ENCODE data around the gene FAM241A. TPM values are rescaled to one million over a fixed set of nuclear protein-coding genes. Genes with fewer than 3 reads are reported as not detected.

FAM241A gene
- polyA plus RNA-seq (2013, experiment 1 of 2) = 0.39 TPM
- polyA plus RNA-seq (2013, experiment 2 of 2) = 0.43 TPM

DNA sequence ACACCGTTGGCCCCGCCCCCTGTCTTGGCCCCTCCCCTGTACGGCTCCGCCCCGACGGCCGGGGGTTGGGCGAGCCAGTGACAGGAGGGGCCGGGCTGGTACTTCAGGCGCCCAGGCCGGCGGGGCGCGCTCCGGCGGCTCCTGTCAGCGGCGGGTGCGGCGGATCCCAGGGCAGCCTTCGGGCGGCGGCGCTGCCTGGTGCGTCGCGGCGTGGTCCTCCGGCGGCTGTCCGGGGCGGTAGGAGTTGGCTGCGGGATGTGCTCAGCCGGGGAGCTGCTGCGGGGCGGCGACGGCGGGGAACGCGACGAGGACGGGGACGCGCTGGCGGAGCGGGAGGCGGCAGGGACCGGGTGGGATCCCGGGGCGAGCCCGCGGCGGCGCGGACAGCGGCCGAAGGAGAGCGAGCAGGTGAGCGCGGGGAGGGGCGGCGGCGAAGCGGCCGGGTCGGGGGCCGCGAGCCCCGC is at the start of gene FAM241A:
TSS of gene FAM241A (plus strand) at position 129 of the 464 bp plus-strand sequence. CDS start at position 256, 127 bp downstream.
- no peaks in the 10 kb centered on the region for H3K79me2 ChIP-seq (ENCODE audit: control insufficient read depth, insufficient read depth, low read length)
- H3K4ac ChIP-seq (ENCODE audit: low read depth, low read length) = no peak within 1 kb of the TSS
- H3K23ac ChIP-seq (ENCODE audit: low read length) = no peak within 1 kb of the TSS
- H3K79me1 ChIP-seq (ENCODE audit: low read length) = no peaks in the 10 kb centered on the region
- no peak within 1 kb of the TSS for H2AK5ac ChIP-seq (ENCODE audit: low read length)
- H3K36me3 ChIP-seq (ENCODE audit: control insufficient read depth, insufficient read depth, low read length) = no peaks in the 10 kb centered on the region
- no peak within 1 kb of the TSS for H2BK120ac ChIP-seq (ENCODE audit: low read depth, low read length)
- peaks cover 3% of the 10 kb centered on the region for H3K27me3 ChIP-seq (ENCODE audit: insufficient read depth, low read length, poor library complexity)
- H3K4me1 ChIP-seq (ENCODE audit: control insufficient read depth, low read depth, low read length) = no peaks in the 10 kb centered on the region
- no peak within 1 kb of the TSS for H2BK5ac ChIP-seq (ENCODE audit: low read length)
- peak within 1 kb of the TSS; percentile 55 for H3K9ac ChIP-seq (ENCODE audit: low read length)
- no CpG with 5 or more reads among the region's 70 CpGs for WGBS (ENCODE audit: extremely low coverage, insufficient coverage, low lambda C conversion rate)
- H4K8ac ChIP-seq (ENCODE audit: low read depth, low read length) = no peak within 1 kb of the TSS
- H3K18ac ChIP-seq (ENCODE audit: low read length) = no peak within 1 kb of the TSS
- H3K4me2 ChIP-seq (ENCODE audit: low read length) = peak within 1 kb of the TSS; percentile 53
- no peak within 1 kb of the TSS for H3K27ac ChIP-seq (ENCODE audit: low read depth, low read length)
- peak; percentile 90 for DNase-seq
- peak within 1 kb of the TSS; percentile 34 for H3K4me3 ChIP-seq (ENCODE audit: low read length)
- H2BK15ac ChIP-seq (replicated peaks; ENCODE audit: low read depth) = no peak within 1 kb of the TSS
- peak within 1 kb of the TSS; percentile 88 for H3K56ac ChIP-seq (ENCODE audit: low read length)
- H4K5ac ChIP-seq (ENCODE audit: low read length) = no peak within 1 kb of the TSS

DNA sequence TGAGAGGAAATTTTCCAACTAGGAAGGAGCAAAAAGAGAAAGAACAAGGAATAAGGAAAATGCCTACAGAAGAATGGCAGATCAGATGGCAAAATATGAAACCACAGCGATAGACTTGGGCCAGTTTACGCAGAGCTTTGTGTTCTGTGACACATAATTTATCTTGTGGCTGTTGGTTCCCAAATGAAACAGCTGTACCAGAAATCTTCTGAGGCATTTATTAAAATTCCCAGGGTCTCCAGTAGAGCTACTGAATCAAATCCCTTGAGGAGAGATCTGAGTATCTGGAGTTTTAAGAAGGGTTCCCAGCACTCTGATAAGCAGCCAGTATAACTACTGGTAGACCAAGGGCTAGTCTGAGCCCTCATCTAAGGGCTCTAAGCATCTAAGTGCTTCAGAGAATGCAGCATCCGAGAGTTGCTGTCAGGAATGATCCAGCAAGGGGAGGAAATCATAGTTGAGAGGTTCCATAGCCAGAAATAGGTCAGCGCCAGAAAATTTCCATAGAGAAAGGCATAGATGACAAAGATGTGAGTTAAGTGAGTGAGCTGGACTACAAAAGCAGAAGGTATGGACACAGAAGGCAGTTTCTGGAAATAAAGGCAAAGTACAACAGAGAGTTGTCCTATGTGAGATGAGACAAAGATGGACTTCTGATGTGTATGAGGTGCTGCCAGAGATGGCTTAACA is 46.3 kb upstream of the FAM241A start:
- no peak overlapping the region for H3K56ac ChIP-seq (ENCODE audit: low read length)
- H3K79me1 ChIP-seq (ENCODE audit: low read length) = no peaks in the 10 kb centered on the region
- WGBS (ENCODE audit: extremely low coverage, insufficient coverage, low lambda C conversion rate) = no CpG with 5 or more reads among the region's 4 CpGs
- H3K4ac ChIP-seq (ENCODE audit: low read depth, low read length) = no peak overlapping the region
- H3K36me3 ChIP-seq (ENCODE audit: control insufficient read depth, insufficient read depth, low read length) = no peaks in the 10 kb centered on the region
- H3K27me3 ChIP-seq (ENCODE audit: insufficient read depth, low read length, poor library complexity) = no peaks in the 10 kb centered on the region
- no peak overlapping the region for H3K23ac ChIP-seq (ENCODE audit: low read length)
- H3K9ac ChIP-seq (ENCODE audit: low read length) = no peak overlapping the region
- DNase-seq = no peak
- H3K79me2 ChIP-seq (ENCODE audit: control insufficient read depth, insufficient read depth, low read length) = no peaks in the 10 kb centered on the region
- H2BK5ac ChIP-seq (ENCODE audit: low read length) = no peak overlapping the region
- no peak overlapping the region for H3K4me3 ChIP-seq (ENCODE audit: low read length)
- H3K4me2 ChIP-seq (ENCODE audit: low read length) = no peak overlapping the region
- no peak overlapping the region for H2AK5ac ChIP-seq (ENCODE audit: low read length)
- no peak overlapping the region for H4K5ac ChIP-seq (ENCODE audit: low read length)
- H3K27ac ChIP-seq (ENCODE audit: low read depth, low read length) = no peak overlapping the region
- H2BK120ac ChIP-seq (ENCODE audit: low read depth, low read length) = no peak overlapping the region
- H3K4me1 ChIP-seq (ENCODE audit: control insufficient read depth, low read depth, low read length) = no peaks in the 10 kb centered on the region
- H3K18ac ChIP-seq (ENCODE audit: low read length) = no peak overlapping the region
- H4K8ac ChIP-seq (ENCODE audit: low read depth, low read length) = no peak overlapping the region
- H2BK15ac ChIP-seq (replicated peaks; ENCODE audit: low read depth) = no peak overlapping the region

DNA sequence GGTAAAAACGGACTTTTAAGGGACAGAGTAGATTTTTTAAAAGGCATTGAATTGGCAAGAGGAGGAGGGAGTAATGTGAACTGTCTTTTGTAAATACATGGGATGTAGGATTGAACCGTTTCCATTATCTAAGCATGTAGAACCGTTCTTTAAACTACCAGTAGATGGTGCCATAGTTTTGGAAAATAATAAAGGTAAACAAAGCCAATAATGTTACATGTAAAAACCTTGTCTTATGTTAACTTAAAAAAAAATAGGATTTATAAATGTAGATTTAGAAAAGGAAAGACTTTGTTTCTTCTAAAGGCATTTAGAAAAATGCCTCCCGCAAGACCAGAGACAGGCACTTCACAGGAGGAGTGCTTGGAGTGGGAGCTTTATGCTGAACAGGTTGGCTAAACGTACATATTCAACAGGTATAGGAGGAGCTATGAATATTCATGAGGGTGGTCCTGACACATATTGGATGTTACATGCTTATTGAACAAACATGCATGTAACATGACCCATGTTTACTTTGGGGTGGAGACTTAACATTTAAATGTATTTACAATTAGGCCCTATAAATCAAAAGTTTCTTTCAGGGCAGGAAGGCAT is 45.5 kb upstream of the FAM241A start:
- WGBS (ENCODE audit: extremely low coverage, insufficient coverage, low lambda C conversion rate) = no CpG with 5 or more reads among the region's 5 CpGs
- no peak overlapping the region for H2BK5ac ChIP-seq (ENCODE audit: low read length)

DNA sequence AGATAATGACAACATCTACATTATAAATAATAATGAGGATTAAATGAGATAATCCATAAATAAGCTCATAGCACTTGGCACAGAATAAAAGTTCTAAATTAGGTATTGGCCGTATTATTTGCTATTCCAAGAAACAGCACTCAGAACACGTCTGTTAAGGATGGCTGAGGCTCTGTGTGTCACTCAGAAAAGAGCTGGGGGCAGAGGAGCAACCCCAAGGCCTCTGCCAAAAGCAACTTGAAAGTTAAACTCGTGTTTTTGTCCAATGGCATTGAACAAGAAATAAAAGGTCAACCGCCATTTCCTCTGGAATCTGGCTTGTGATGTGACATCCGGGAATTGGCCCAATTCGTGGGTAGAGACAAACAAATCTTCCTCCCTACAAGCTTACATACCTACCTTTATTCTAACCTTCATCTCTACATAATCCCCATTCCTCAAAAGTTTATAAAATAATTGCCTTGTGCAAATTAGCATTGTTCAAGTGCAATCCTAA is 42.3 kb upstream of the FAM241A start:
- Histone ChIP-seq H3K79me2 (ENCODE audit: control insufficient read depth, insufficient read depth, low read length) (no peaks in the 10 kb centered on the region), H3K4ac (ENCODE audit: low read depth, low read length) (no peak overlapping the region), H3K4me3 (ENCODE audit: low read length) (no peak overlapping the region), H3K9ac (ENCODE audit: low read length) (no peak overlapping the region), H2BK15ac (replicated peaks; ENCODE audit: low read depth) (no peak overlapping the region), H3K56ac (ENCODE audit: low read length) (no peak overlapping the region), H4K8ac (ENCODE audit: low read depth, low read length) (no peak overlapping the region), H3K79me1 (ENCODE audit: low read length) (no peaks in the 10 kb centered on the region), H3K18ac (ENCODE audit: low read length) (no peak overlapping the region), H3K36me3 (ENCODE audit: control insufficient read depth, insufficient read depth, low read length) (no peaks in the 10 kb centered on the region), H3K27ac (ENCODE audit: low read depth, low read length) (no peak overlapping the region), H2BK120ac (ENCODE audit: low read depth, low read length) (no peak overlapping the region), H3K4me2 (ENCODE audit: low read length) (no peak overlapping the region), H2AK5ac (ENCODE audit: low read length) (no peak overlapping the region), H3K23ac (ENCODE audit: low read length) (no peak overlapping the region), H4K5ac (ENCODE audit: low read length) (no peak overlapping the region), H2BK5ac (ENCODE audit: low read length) (no peak overlapping the region), H3K27me3 (ENCODE audit: insufficient read depth, low read length, poor library complexity) (no peaks in the 10 kb centered on the region), H3K4me1 (ENCODE audit: control insufficient read depth, low read depth, low read length) (no peaks in the 10 kb centered on the region)
- WGBS (ENCODE audit: extremely low coverage, insufficient coverage, low lambda C conversion rate) = no CpG with 5 or more reads among the region's 6 CpGs
- DNase-seq = no peak

More for the DNA sequence above, 45.5 kb upstream of the FAM241A start:
- Histone ChIP-seq H3K23ac (ENCODE audit: low read length) (no peak overlapping the region), H3K79me1 (ENCODE audit: low read length) (no peaks in the 10 kb centered on the region), H4K5ac (ENCODE audit: low read length) (no peak overlapping the region), H2BK15ac (replicated peaks; ENCODE audit: low read depth) (no peak overlapping the region), H3K4me2 (ENCODE audit: low read length) (no peak overlapping the region), H4K8ac (ENCODE audit: low read depth, low read length) (no peak overlapping the region), H2BK120ac (ENCODE audit: low read depth, low read length) (no peak overlapping the region), H3K56ac (ENCODE audit: low read length) (no peak overlapping the region), H3K9ac (ENCODE audit: low read length) (no peak overlapping the region), H3K4me3 (ENCODE audit: low read length) (no peak overlapping the region), H2AK5ac (ENCODE audit: low read length) (no peak overlapping the region), H3K36me3 (ENCODE audit: control insufficient read depth, insufficient read depth, low read length) (no peaks in the 10 kb centered on the region), H3K27me3 (ENCODE audit: insufficient read depth, low read length, poor library complexity) (no peaks in the 10 kb centered on the region), H3K79me2 (ENCODE audit: control insufficient read depth, insufficient read depth, low read length) (no peaks in the 10 kb centered on the region), H3K4ac (ENCODE audit: low read depth, low read length) (no peak overlapping the region), H3K18ac (ENCODE audit: low read length) (no peak overlapping the region), H3K27ac (ENCODE audit: low read depth, low read length) (no peak overlapping the region), H3K4me1 (ENCODE audit: control insufficient read depth, low read depth, low read length) (no peaks in the 10 kb centered on the region)
- DNase-seq = peak; percentile 57

DNA sequence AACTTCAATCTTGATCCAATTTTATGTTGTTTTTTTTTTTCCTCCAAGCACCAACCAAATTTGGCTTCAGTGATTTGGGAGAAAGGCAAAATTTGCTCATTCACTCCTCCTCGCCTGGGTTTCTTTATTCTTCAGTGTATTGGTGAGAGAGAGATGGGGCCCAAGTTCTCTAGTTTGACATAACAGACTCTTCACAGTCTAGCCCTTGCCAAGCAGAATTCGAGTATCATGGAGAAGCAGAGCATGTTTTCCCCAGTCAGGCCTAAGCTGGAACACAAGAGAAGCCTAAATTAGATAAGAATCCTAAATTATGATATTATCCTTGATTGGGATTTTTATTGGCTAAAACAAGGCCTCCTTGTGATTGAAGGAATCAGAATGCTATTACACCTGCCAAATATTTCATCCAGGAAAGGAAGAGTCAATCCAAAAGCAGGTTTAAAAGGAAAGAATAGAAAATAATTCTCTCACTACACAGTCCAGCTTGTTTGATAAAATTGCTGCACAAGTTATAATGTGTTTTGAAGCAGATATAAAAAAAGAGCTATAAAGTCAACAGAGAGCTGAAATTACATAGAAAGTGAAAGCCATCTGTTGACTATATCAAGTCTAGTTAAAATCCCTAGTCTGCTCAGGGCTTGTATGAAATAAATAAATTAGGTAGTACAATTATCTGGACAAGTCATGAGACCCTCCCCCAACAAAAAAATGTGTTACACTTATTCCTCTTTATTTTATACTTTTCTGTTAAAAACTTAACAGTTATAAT is 39.9 kb upstream of the FAM241A start:
- no CpG with 5 or more reads among the region's 2 CpGs for WGBS (ENCODE audit: extremely low coverage, insufficient coverage, low lambda C conversion rate)

More for the DNA sequence above, 39.9 kb upstream of the FAM241A start:
- no peak overlapping the region for H4K5ac ChIP-seq (ENCODE audit: low read length)
- no peaks in the 10 kb centered on the region for H3K79me2 ChIP-seq (ENCODE audit: control insufficient read depth, insufficient read depth, low read length)
- no peak overlapping the region for H3K4me2 ChIP-seq (ENCODE audit: low read length)
- H3K36me3 ChIP-seq (ENCODE audit: control insufficient read depth, insufficient read depth, low read length) = no peaks in the 10 kb centered on the region
- no peak overlapping the region for H3K56ac ChIP-seq (ENCODE audit: low read length)
- DNase-seq = no peak
- no peak overlapping the region for H2BK120ac ChIP-seq (ENCODE audit: low read depth, low read length)
- no peak overlapping the region for H2BK15ac ChIP-seq (replicated peaks; ENCODE audit: low read depth)
- no peaks in the 10 kb centered on the region for H3K79me1 ChIP-seq (ENCODE audit: low read length)
- no peak overlapping the region for H2BK5ac ChIP-seq (ENCODE audit: low read length)
- H3K9ac ChIP-seq (ENCODE audit: low read length) = no peak overlapping the region
- H3K4me1 ChIP-seq (ENCODE audit: control insufficient read depth, low read depth, low read length) = no peaks in the 10 kb centered on the region
- no peak overlapping the region for H2AK5ac ChIP-seq (ENCODE audit: low read length)
- no peak overlapping the region for H3K23ac ChIP-seq (ENCODE audit: low read length)
- H3K4ac ChIP-seq (ENCODE audit: low read depth, low read length) = no peak overlapping the region
- H3K18ac ChIP-seq (ENCODE audit: low read length) = no peak overlapping the region
- no peak overlapping the region for H4K8ac ChIP-seq (ENCODE audit: low read depth, low read length)
- no peak overlapping the region for H3K27ac ChIP-seq (ENCODE audit: low read depth, low read length)
- no peaks in the 10 kb centered on the region for H3K27me3 ChIP-seq (ENCODE audit: insufficient read depth, low read length, poor library complexity)
- H3K4me3 ChIP-seq (ENCODE audit: low read length) = no peak overlapping the region
